Activated T-helper 2 cell treated with anti-CD3 and anti-CD28 coated beads, Interferon-gamma antibody, Interleukin-2, Interleukin-4, amounts not matched to agents 10 μg/mL and 5 μg/mL and 100 μg/mL, durations not matched to agents 14 hours and 24 hours and 36 hours (primary cell): ENCODE data around the gene GLTP. TPM values are rescaled to one million over a fixed set of nuclear protein-coding genes. Genes with fewer than 3 reads are reported as not detected.

Experiments used
- DNase-seq: peaks from one replicate; pipeline ENCODE4 v3.0.0; 2021; ENCODE audit warnings: low spot score
- H3K27ac Mint-ChIP-seq: one replicate; pipeline ENCODE4 v1.8.0; 2021; ENCODE audit warnings: mixed read lengths
- H3K27me3 Mint-ChIP-seq: one replicate; pipeline ENCODE4 v1.8.0; 2021; ENCODE audit warnings: low read depth, mixed read lengths
- H3K36me3 Mint-ChIP-seq: one replicate; pipeline ENCODE4 v1.8.0; 2021; ENCODE audit warnings: low read depth, mixed read lengths
- H3K4me1 Mint-ChIP-seq: one replicate; pipeline ENCODE4 v1.8.0; 2021; ENCODE audit warnings: low read depth, mixed read lengths
- H3K4me3 Mint-ChIP-seq: one replicate; pipeline ENCODE4 v1.8.0; 2021; ENCODE audit warnings: low read depth, mild to moderate bottlenecking, moderate library complexity, mixed read lengths
- H3K9me3 Mint-ChIP-seq: one replicate; pipeline ENCODE4 v1.8.0; 2021; ENCODE audit warnings: mixed read lengths
- intact Hi-C: fragments of 100-400 bp; cut with micrococcal nuclease; formaldehyde crosslinking; loops from one replicate; pipeline ENCODE4 v1.15.1; 2023
- total RNA-seq: library from RNA; stranded (reverse); gene quantifications from 2 replicates; pipeline ENCODE4 v1.2.3, GENCODE V29; 2022

Gene GLTP
- total RNA-seq, 1 donor from 2014 or later = 27.2 TPM

DNA sequence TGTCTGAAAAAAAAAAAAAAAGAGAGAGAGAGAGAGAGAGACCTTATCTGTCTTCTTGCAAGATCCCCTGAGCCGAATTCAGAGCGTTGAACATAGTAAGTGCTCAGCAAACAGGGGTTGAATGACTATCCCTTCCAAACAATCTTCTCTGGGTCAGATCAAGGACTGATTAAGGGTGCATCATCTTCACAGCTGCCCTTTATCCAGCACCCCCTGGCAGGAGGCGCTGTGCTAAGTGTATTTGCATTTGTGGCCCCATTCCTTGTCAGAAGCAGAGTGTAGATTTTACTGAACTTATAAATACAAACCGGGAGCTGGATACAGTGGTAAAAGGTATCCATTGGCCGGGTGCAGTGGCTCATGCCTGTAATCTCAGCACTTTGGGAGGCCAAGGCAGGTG, 38.3 kb downstream of the GLTP start:
- H3K27ac Mint-ChIP-seq = no peak overlapping the region
- H3K9me3 Mint-ChIP-seq = no peaks in the 10 kb centered on the region
- peaks cover 3% of the 10 kb centered on the region for H3K4me1 Mint-ChIP-seq
- intact Hi-C loops = no loop called here
- no peak for DNase-seq
- H3K4me3 Mint-ChIP-seq = no peak overlapping the region
- peaks cover 8% of the 10 kb centered on the region for H3K27me3 Mint-ChIP-seq
- H3K36me3 Mint-ChIP-seq = no peaks in the 10 kb centered on the region

DNA sequence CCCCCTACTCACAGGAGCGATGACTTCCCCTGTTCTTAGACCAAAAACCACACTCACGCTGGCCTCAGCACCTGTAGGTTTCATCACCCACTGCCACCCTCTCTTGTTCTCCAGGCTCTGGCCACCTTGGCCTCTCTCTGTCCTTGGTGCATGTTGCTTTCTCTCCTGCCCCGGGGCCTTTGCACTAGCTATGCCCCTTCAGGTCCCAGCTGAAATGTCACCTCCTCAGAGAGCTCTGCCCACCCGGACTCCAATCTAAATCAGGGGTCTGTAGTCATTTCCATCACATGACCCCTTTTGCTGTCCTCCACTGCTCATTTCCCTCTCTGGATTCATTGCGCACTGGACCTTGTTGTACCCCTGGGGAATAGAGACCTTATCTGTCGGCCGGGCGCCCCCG, 39.0 kb downstream of the GLTP start:
- H3K9me3 Mint-ChIP-seq = no peaks in the 10 kb centered on the region
- H3K36me3 Mint-ChIP-seq = no peaks in the 10 kb centered on the region
- H3K27ac Mint-ChIP-seq = no peak overlapping the region
- peaks cover 3% of the 10 kb centered on the region for H3K4me1 Mint-ChIP-seq
- H3K27me3 Mint-ChIP-seq = peaks cover 8% of the 10 kb centered on the region
- DNase-seq = no peak
- H3K4me3 Mint-ChIP-seq = no peak overlapping the region
- intact Hi-C loops = no loop called here

DNA sequence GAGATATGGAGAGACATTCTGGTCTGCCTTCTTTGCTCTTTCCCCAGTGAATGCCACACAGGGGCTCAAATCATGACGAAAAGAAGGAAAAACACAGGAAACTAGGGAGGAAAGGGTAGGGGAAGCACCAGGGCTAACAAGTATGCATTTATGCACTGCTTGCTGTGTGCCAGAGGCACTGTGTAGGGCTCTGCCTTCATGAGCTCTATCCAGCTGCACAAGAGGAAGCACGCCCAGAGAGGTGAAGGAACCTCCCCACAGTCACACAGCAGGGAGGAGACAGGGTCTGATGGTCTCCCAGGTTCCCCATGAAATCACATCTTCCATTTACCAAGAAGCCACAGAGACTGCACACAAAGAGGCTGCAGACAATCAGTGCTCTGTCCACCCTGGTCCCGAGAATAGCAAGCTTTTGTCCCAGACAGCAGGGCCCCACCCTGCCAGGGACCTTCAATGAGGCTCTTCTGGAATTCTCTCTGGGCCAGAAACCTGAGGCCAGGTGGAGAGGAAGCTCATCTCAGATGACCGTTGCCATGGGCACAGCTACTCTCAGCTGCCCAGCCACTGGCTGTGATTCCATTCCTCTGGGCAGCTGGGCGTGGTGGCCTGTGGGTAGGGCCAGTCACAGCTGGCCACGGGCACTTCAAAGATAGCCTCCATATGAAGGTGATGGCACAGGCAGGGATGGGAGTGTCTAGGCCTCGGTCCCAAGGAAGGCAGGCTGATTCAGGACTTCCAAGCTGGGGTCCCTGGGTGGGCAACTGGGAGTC, 39.9 kb downstream of the GLTP start:
- Mint-ChIP-seq H3K36me3 (no peaks in the 10 kb centered on the region), H3K27ac (no peak overlapping the region), H3K9me3 (no peaks in the 10 kb centered on the region), H3K4me3 (no peak overlapping the region), H3K27me3 (peaks cover 10% of the 10 kb centered on the region), H3K4me1 (no peaks in the 10 kb centered on the region)
- no peak for DNase-seq
- intact Hi-C loops = no loop called here

DNA sequence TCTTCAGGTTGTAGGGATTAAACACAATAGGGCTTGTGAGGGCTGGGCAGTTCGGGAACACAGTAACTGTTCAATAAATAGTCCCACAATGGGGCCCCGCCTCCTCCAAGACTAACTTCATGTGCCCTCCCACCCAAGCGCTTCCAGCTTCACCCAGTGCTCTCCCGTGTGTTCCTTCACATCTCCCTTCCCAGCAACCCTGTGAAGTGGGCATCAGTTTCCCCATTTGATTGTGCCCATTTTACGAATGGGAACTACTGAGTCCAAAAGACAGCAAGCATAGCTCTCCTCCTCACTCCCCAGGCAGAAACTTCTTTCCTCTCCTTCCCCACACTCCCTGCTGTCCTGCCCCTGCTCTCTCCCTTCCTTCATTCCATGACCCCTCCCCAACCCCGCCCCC, 40.9 kb downstream of the GLTP start:
- Mint-ChIP-seq H3K27ac (no peak overlapping the region), H3K4me1 (no peaks in the 10 kb centered on the region), H3K27me3 (peaks cover 18% of the 10 kb centered on the region), H3K9me3 (no peaks in the 10 kb centered on the region), H3K36me3 (no peaks in the 10 kb centered on the region), H3K4me3 (no peak overlapping the region)
- intact Hi-C loops = no loop called here
- no peak for DNase-seq

DNA sequence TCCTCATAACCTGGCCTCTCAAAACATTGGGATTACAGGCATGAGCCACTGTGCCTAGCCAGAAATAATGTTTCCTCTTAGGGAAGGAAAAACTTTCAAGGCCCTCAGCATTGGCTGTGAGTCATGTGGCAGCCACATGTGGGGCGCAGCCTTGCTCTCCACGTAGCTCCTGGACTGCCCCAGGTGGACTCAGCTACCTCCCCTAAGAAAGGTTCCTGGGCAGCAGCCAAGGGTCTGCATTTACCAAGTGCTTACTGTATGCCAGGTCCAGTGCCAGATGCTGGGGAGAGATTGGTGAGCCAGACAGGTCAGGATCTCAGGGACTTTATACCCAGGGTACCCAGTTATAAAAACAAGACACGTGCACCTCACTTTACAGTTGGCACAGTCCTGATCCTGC, 43.4 kb downstream of the GLTP start:
- H3K4me3 Mint-ChIP-seq = no peak overlapping the region
- H3K9me3 Mint-ChIP-seq = no peaks in the 10 kb centered on the region
- no peak for DNase-seq
- H3K4me1 Mint-ChIP-seq = peaks cover 2% of the 10 kb centered on the region
- no peak overlapping the region for H3K27ac Mint-ChIP-seq
- no peaks in the 10 kb centered on the region for H3K36me3 Mint-ChIP-seq
- peaks cover 34% of the 10 kb centered on the region for H3K27me3 Mint-ChIP-seq
- intact Hi-C loops = no loop called here

DNA sequence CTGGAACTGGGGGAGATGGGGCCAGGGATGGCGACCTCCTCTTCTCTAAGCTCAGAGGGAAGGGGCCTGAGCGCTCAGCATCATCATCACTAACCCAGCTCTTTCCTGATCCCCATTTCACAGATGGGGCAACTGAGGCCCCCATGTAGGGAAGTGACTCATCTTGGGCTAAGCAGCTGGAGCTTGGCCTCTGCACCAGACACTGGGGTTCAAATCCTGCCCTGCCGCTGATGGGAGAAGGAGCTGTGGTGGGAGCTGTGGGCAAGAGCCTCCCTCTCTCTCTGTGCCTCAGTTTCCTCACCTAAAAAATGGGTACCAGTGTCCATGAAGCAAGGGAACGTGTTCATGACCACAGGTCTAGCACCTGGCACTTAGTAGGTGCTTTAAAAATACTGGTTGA, 44.5 kb downstream of the GLTP start:
- H3K36me3 Mint-ChIP-seq = no peaks in the 10 kb centered on the region
- no peak overlapping the region for H3K4me3 Mint-ChIP-seq
- intact Hi-C loops = no loop called here
- no peaks in the 10 kb centered on the region for H3K9me3 Mint-ChIP-seq
- peaks cover 2% of the 10 kb centered on the region for H3K4me1 Mint-ChIP-seq
- no peak for DNase-seq
- no peak overlapping the region for H3K27ac Mint-ChIP-seq
- H3K27me3 Mint-ChIP-seq = peaks cover 43% of the 10 kb centered on the region

DNA sequence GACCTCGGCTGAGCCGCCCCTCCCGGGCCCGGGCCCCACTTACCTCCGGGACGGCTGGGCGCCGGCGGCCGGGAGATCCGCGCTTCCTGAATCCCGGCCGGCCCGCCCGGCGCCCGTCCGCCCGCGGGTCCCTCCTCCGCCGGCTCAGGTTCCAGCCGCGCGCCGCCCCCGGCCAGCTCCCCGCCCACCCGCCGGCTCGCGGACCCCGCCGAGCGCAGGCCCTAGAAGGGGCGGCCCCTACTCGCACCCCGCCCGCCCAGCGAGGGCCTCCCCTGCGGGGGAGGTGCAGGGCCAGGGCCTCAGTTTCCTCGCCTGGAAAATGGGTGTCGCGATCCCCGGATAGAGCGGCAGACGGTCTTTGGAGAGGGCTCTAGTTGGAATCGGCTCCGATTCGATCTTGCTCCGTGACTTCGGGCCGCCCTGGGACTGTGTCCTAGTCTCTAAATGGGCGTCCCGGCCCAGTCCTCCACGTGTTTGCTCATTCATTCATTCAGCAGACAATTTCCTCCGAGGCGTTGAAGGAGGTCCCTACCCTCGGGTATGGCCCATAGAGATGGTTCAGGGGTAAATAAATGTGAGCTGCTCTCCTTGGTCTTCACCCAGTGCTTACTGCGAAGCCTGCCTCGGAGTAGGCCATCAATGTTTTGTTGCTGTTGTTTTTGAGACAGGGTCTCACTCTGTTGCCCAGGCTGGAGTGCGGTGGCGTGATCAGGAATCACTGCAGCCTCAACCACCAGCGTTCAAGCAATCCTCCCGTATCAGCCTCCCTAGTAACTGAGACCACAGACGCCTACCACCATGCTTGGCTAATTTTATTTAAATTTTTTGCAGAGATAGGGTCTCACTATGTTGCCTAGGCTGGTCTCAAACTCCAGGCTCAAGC, 46.8 kb downstream of the GLTP start, which contains the start of gene TRPV4:
TRPV4 (minus strand) TSS at position 92 of the 883 bp plus-strand sequence. CDS start 18,602 bp downstream, outside the sequence.
- H3K27ac Mint-ChIP-seq = no peak within 1 kb of the TSS
- intact Hi-C loops = no loop called here
- H3K9me3 Mint-ChIP-seq = no peaks in the 10 kb centered on the region
- no peak within 1 kb of the TSS for H3K4me3 Mint-ChIP-seq
- H3K36me3 Mint-ChIP-seq = no peaks in the 10 kb centered on the region
- peaks cover 2% of the 10 kb centered on the region for H3K4me1 Mint-ChIP-seq
- no peak for DNase-seq
- H3K27me3 Mint-ChIP-seq = peaks cover 39% of the 10 kb centered on the region

DNA sequence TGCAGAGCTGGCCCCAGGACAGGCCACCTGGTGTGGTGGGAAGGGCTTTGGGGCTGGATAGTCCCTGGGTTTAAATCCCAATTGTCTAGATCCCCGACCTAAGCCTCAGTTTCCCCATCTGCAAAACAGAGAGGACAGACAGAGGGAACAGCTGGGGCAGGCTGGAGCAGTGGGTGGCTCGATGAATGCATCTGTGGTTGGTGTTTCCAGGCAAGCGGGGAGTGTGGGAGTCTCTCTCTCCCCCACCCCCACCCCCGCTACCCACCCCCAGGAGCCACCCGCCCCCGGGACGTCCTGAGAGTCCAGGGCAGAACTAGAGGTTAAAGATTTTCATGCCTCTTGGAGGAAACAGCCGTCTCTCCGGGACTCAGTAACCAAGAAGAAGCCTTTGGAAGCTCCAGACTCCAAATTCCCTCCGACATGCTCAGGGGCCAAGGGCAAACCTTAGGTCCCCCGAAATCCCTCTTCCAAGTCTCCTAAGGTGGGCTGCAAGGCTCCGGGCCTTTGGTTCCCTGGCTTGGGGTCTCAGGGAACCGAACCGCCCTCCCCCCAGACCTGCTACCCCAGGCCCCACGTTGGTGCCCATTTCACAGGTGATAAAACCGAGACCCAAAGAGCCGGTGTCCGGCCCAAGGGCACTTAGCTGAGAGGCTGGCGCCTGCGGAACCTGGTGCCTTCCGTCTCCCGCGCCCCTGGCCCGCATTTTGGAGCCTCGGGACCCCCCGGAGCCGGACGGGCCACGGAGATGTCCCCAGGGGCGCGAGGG, 47.6 kb downstream of the GLTP start:
- Mint-ChIP-seq H3K4me1 (peaks cover 2% of the 10 kb centered on the region), H3K27me3 (peaks cover 36% of the 10 kb centered on the region), H3K4me3 (no peak overlapping the region)

DNA sequence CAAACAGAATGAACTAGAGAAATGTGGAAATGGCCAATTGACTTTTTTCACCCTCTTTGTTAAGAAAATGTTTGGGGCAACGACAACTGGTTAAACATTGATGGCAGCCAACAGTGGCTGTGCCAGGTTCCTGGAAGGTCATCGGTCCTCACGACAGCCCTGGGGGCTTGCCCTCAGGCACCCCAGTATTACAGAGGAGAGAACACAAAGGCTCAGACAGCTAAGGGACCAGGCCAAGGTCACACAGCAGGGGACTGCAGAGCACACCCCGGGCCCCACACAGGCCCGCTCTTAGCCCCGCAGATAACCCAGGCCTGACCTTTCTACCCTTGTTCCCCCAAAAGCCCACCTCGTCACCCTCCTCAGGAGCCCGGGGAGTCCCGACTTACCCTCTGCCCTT, 48.4 kb downstream of the GLTP start:
- intact Hi-C loops = no loop called here
- peaks cover 2% of the 10 kb centered on the region for H3K4me1 Mint-ChIP-seq
- peaks cover 36% of the 10 kb centered on the region for H3K27me3 Mint-ChIP-seq
- no peak overlapping the region for H3K27ac Mint-ChIP-seq
- no peaks in the 10 kb centered on the region for H3K9me3 Mint-ChIP-seq
- no peaks in the 10 kb centered on the region for H3K36me3 Mint-ChIP-seq
- H3K4me3 Mint-ChIP-seq = no peak overlapping the region
- no peak for DNase-seq

More for the DNA sequence above, 47.6 kb downstream of the GLTP start:
- Mint-ChIP-seq H3K36me3 (no peaks in the 10 kb centered on the region), H3K9me3 (no peaks in the 10 kb centered on the region), H3K27ac (no peak overlapping the region)
- intact Hi-C loops = no loop called here
- no peak for DNase-seq

DNA sequence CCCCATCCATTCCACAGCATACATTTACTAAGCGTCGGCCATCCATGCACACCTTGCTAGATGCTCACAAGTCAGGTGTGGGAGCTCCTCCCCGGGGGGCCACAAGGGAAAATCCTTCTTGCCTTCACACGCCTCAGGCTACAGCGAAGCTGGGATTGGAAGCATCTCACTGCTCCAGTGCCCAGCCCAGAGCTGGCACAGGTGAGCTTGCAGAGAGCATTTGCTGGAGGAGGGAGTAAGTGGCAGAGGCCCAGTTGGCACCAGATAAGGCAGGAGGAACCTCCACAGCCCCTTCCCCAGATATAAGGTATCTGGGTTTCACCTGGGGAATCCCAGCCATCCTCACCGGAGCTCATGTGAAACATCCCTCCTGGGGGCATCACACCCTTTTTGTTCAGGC, 49.0 kb downstream of the GLTP start:
- Mint-ChIP-seq H3K27me3 (peaks cover 39% of the 10 kb centered on the region), H3K36me3 (no peaks in the 10 kb centered on the region), H3K27ac (no peak overlapping the region), H3K4me1 (peaks cover 2% of the 10 kb centered on the region), H3K4me3 (no peak overlapping the region), H3K9me3 (no peaks in the 10 kb centered on the region)
- intact Hi-C loops = no loop called here
- no peak for DNase-seq

DNA sequence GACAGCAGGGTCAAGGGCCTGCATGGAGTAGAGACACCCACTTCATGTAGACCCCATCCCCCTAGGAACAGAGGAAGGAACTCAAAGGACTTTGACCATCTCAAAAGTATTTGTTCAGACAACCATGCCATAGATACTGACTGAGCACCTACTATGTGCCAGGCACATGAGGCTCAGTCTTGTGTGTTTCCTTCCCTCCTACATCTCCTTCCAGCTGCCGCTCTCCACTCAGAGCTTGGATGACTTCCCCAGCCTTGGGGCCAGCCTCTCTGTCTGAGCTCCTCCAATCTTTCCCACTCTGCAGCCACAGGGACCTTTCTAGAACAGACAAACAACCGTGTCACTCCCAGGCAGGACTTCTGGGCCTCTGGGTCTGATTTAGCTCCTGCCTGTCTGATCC, 49.6 kb downstream of the GLTP start:
- H3K36me3 Mint-ChIP-seq = no peaks in the 10 kb centered on the region
- no peak for DNase-seq
- peaks cover 2% of the 10 kb centered on the region for H3K4me1 Mint-ChIP-seq
- H3K27me3 Mint-ChIP-seq = peaks cover 38% of the 10 kb centered on the region
- intact Hi-C loops = no loop called here
- no peak overlapping the region for H3K4me3 Mint-ChIP-seq
- H3K27ac Mint-ChIP-seq = no peak overlapping the region
- no peaks in the 10 kb centered on the region for H3K9me3 Mint-ChIP-seq

DNA sequence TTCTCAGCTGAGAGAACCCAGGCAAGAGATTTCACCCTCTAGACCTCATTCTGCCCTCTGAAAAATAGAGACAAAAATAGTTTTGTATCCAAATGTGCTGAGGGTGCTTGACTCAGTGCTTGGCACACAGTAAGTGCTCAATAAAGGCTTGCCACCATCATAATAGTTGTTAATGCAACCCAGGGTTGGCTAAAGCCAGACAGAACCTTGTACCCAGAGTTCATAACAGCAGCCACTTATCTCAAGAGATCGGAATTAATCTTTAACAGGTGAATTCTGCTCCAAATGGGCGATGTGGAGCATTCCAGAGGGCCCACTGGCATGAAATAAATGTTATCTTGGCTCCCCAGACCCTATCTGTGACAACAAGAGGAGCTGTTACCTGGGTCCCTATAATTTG, 50.1 kb downstream of the GLTP start:
- Mint-ChIP-seq H3K9me3 (no peaks in the 10 kb centered on the region), H3K4me1 (peaks cover 2% of the 10 kb centered on the region), H3K4me3 (no peak overlapping the region), H3K27ac (no peak overlapping the region), H3K27me3 (peaks cover 35% of the 10 kb centered on the region), H3K36me3 (no peaks in the 10 kb centered on the region)
- intact Hi-C loops = no loop called here
- DNase-seq = no peak
